SU-DHL-6 (cell line): ENCODE results near the gene TMEM108.

Experiments
- EZH2phosphoT487 ChIP-seq: fragments of 200-600 bp; sonication (generic), shearing (Covaris generic); conservative IDR thresholded peaks from 2 replicates; pipeline ENCODE4 v1.6.1; 2018; ENCODE audit warnings: mild to moderate bottlenecking, antibody characterized with exemption, low read length, moderate library complexity, mixed read lengths
- TF ChIP-seq, protein P1 (sequence below): fragments of 200-600 bp; sonication (generic); IDR thresholded peaks from one replicate; pipeline ENCODE4 v1.5.1; 2017; ENCODE audit warnings: antibody characterized with exemption, mild to moderate bottlenecking, low read length, moderate library complexity; ENCODE audit not compliant: insufficient read depth, poor library complexity, severe bottlenecking

DNA sequence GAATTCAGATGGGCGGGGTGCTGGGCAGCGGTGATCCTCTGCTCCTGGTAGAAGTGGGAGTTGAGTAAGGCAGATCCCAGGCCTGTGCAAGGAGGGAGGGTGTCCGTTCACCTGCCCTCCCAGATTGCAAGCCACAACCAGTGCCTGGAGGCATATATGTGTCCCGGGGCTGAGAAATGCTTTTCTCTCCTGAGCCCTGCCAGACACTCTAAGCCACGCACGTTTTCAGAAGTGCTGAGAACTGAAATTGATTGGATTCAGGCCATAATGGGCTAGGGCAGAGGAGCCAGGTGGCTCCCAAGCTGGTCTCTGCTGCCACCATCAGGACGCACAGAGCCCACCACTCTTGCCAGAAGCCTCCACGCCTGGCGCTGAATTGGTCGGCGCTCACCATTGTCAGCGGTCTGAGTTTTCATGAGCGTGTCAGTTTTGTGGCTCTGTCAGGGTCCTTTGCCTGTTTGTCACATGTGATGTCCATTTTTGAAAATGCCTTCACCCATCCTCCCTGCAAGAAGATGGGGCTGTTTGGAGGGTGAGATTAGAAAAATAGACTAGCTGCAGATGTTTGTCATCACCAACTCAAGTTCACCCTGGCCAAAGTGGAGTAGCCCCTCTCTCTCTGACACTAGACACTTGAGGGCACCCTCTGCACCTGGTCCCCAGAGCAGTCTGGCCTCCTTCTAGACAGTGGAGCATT is 346.3 kb downstream of the TMEM108 start:
- TF ChIP-seq, protein P1, sequence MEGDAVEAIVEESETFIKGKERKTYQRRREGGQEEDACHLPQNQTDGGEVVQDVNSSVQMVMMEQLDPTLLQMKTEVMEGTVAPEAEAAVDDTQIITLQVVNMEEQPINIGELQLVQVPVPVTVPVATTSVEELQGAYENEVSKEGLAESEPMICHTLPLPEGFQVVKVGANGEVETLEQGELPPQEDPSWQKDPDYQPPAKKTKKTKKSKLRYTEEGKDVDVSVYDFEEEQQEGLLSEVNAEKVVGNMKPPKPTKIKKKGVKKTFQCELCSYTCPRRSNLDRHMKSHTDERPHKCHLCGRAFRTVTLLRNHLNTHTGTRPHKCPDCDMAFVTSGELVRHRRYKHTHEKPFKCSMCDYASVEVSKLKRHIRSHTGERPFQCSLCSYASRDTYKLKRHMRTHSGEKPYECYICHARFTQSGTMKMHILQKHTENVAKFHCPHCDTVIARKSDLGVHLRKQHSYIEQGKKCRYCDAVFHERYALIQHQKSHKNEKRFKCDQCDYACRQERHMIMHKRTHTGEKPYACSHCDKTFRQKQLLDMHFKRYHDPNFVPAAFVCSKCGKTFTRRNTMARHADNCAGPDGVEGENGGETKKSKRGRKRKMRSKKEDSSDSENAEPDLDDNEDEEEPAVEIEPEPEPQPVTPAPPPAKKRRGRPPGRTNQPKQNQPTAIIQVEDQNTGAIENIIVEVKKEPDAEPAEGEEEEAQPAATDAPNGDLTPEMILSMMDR = peak; percentile 69
- no peak for TF ChIP-seq EZH2phosphoT487
